Hepatocyte (in vitro differentiated cells): ENCODE results near the gene BARX1. TPM values are rescaled to one million over a fixed set of nuclear protein-coding genes. Genes with fewer than 3 reads are reported as not detected.

Experiments used
- DNase-seq: peaks from one replicate; pipeline ENCODE4 v3.0.0-alpha.2; 2016; ENCODE audit warnings: low spot score
- H2AFZ ChIP-seq: fragments of 200-600 bp; sonication (generic); 2 replicates; pipeline ENCODE4 v1.6.0; 2016; ENCODE audit warnings: antibody characterized with exemption, mild to moderate bottlenecking
- H3K27ac ChIP-seq: fragments of 200-600 bp; sonication (generic); 2 replicates; pipeline ENCODE4 v1.5.1; 2016; ENCODE audit warnings: mild to moderate bottlenecking
- H3K27me3 ChIP-seq: fragments of 200-600 bp; sonication (generic); 2 replicates; pipeline ENCODE4 v1.6.1; 2016
- H3K36me3 ChIP-seq: fragments of 200-600 bp; sonication (generic); replicated peaks from 2 replicates; pipeline ENCODE4 v1.5.1; 2016; ENCODE audit warnings: low read depth; ENCODE audit not compliant: insufficient read depth
- H3K4me1 ChIP-seq: fragments of 200-600 bp; sonication (generic); 2 replicates; pipeline ENCODE4 v1.5.1; 2016; ENCODE audit warnings: mild to moderate bottlenecking, moderate library complexity; ENCODE audit not compliant: insufficient read depth
- H3K4me2 ChIP-seq: fragments of 200-600 bp; sonication (generic); 2 replicates; pipeline ENCODE4 v1.6.0; 2016
- H3K4me3 ChIP-seq: fragments of 200-600 bp; sonication (generic); 2 replicates; pipeline ENCODE4 v1.5.1; 2016; ENCODE audit warnings: mild to moderate bottlenecking
- H3K79me2 ChIP-seq: fragments of 200-600 bp; sonication (generic); 2 replicates; pipeline ENCODE4 v1.6.0; 2017; ENCODE audit warnings: mild to moderate bottlenecking
- H3K9me2 ChIP-seq: fragments of 200-600 bp; sonication (generic); replicated peaks from 2 replicates; pipeline ENCODE4 v1.6.0; 2017; ENCODE audit warnings: mild to moderate bottlenecking; ENCODE audit not compliant: insufficient read depth
- H3K9me3 ChIP-seq: fragments of 200-600 bp; sonication (generic); 2 replicates; pipeline ENCODE4 v1.5.1; 2016; ENCODE audit warnings: low read depth, mild to moderate bottlenecking
- H4K20me1 ChIP-seq: fragments of 200-600 bp; sonication (generic); 2 replicates; pipeline ENCODE4 v1.6.0; 2016; ENCODE audit warnings: mild to moderate bottlenecking; ENCODE audit not compliant: insufficient read depth, poor library complexity, severe bottlenecking
- EZH2 ChIP-seq: fragments of 200-600 bp; sonication (generic); IDR thresholded peaks from 2 replicates; pipeline ENCODE4 v1.6.1; 2016; ENCODE audit warnings: antibody characterized with exemption, mild to moderate bottlenecking, borderline replicate concordance
- EZH2phosphoT487 ChIP-seq: fragments of 200-600 bp; sonication (generic); IDR thresholded peaks from one replicate; pipeline ENCODE4 v1.6.1; 2018; ENCODE audit warnings: antibody characterized with exemption, mild to moderate bottlenecking, low read depth, moderate library complexity; ENCODE audit not compliant: unreplicated experiment, severe bottlenecking
- WGBS: methylation state at CpG from one replicate; pipeline ENCODE4 v1.1.6; 2016; ENCODE audit warnings: low lambda C conversion rate; ENCODE audit errors: missing lambda C conversion rate; 5-methylcytosine and 5-hydroxymethylcytosine counted together
- polyA plus RNA-seq: library from polyadenylated mRNA; unstranded; fragments of >200 nt; fragmentation: Nextera tagmentation; extraction: Ambion mirVana; gene quantifications from 2 replicates; pipeline ENCODE4 v1.2.1, GENCODE V29; 2016
- total RNA-seq: library from RNA; depleted of rRNA; stranded (reverse); fragments of >200 nt; gene quantifications from 2 replicates; pipeline ENCODE4 v1.2.3, GENCODE V29; 2014
- TF ChIP-seq, protein P1 (sequence below): fragments of 200-600 bp; sonication (generic); IDR thresholded peaks from 2 replicates; pipeline ENCODE4 v1.5.1; 2016; ENCODE audit warnings: antibody characterized with exemption, mild to moderate bottlenecking; ENCODE audit not compliant: poor library complexity

BARX1 gene
- total and polyA plus RNA-seq, 2 experiments from 2014 or later: 0.47 to 0.50 TPM

DNA sequence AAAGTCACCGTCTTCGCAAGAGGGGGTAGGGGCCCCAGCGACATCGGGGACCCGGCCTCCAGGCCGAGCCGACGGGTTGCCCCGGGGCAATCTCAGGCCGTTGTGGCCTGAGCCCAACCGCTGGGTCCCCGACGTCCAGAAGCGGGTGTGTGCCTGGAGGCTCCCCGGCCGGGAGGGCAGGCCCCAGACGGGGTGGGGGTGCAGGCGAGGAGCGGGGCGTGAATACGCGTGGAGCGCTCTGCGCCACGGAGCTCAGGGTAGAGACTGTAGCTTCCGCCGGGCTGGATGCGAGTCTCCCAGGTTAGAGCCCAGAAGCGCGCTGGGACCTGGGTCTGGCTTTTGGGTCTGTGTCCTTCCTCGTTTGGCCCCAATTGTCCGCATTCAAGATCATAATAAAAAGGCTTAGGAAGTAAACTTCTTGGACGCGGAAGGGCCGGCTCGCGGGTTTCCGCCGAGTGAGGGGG is 3.5 kb downstream of the BARX1 start:
- Histone ChIP-seq H3K4me2 (peak overlapping the region; percentile 98), H3K36me3 (no peaks in the 10 kb centered on the region), H2AFZ (peak overlapping the region; percentile 86), H3K9me2 (no peaks in the 10 kb centered on the region), H3K27me3 (peaks cover 94% of the 10 kb centered on the region), H3K4me1 (peaks cover 28% of the 10 kb centered on the region), H3K27ac (no peak overlapping the region), H4K20me1 (no peaks in the 10 kb centered on the region), H3K79me2 (no peaks in the 10 kb centered on the region), H3K9me3 (no peaks in the 10 kb centered on the region), H3K4me3 (no peak overlapping the region)
- no peak for DNase-seq
- under 1% methylated on average over 28 of the region's 39 CpGs for WGBS
- TF ChIP-seq EZH2: peak; percentile 99
- TF ChIP-seq, protein P1, sequence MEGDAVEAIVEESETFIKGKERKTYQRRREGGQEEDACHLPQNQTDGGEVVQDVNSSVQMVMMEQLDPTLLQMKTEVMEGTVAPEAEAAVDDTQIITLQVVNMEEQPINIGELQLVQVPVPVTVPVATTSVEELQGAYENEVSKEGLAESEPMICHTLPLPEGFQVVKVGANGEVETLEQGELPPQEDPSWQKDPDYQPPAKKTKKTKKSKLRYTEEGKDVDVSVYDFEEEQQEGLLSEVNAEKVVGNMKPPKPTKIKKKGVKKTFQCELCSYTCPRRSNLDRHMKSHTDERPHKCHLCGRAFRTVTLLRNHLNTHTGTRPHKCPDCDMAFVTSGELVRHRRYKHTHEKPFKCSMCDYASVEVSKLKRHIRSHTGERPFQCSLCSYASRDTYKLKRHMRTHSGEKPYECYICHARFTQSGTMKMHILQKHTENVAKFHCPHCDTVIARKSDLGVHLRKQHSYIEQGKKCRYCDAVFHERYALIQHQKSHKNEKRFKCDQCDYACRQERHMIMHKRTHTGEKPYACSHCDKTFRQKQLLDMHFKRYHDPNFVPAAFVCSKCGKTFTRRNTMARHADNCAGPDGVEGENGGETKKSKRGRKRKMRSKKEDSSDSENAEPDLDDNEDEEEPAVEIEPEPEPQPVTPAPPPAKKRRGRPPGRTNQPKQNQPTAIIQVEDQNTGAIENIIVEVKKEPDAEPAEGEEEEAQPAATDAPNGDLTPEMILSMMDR: no peak
- no peak for TF ChIP-seq EZH2phosphoT487

DNA sequence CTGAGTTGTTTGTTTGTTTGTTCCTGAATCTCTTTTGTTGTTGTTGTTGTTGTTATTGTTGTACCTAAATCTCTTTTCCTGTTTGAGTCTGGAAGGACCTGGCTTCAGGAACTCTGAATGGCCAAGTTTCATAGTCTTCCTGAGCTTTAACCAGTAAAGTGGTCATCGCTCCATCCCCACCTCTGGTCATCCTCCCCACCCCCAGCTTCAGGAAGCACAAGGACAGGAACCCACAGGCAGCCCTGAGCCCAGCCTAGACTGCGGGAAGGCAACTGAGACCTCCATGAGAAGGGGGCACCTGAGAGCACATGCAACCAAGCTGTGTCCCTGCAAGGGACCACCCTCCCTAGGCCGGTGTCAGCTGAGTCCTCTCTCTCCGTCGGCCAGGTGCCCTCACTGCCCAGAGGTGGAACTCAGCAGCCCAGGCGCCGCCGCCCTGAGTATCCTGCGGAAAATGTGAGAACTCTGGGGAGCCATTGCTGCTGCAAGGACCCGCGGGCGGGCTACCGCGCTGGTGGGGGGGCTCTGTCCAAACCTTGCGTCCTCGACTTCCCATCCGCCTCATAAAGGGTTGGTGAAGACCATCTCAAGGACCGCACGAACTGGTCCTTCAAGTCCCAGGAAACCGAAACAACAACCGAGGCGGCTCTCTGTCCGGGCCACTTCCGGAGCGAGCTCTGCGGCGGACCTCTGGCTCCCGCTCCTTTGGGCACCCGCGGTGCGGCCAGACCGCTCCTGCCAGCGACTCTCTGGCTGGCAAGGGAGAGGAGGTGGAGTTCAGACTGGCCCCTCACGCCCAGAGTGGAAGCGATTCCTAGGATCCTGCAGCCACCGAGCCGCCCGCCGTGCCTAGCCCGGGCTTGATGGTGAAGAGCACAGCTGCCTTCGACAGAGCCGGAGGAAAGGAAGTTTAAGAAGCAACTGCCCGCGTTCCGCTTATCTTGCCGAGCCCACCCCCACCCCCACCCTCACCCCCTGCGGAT is 4.2 kb downstream of the BARX1 start:
- peaks cover 28% of the 10 kb centered on the region for H3K4me1 ChIP-seq
- no peaks in the 10 kb centered on the region for H3K36me3 ChIP-seq
- peak; percentile 54 for DNase-seq
- H3K9me3 ChIP-seq: no peaks in the 10 kb centered on the region
- no peak overlapping the region for H3K27ac ChIP-seq
- TF ChIP-seq EZH2phosphoT487 (peak; percentile 95), EZH2 (peak; percentile 95)
- TF ChIP-seq, protein P1: no peak
- peak overlapping the region; percentile 98 for H3K4me2 ChIP-seq
- 2% methylated on average over 40 of the region's 47 CpGs for WGBS
- H3K79me2 ChIP-seq: no peaks in the 10 kb centered on the region
- no peaks in the 10 kb centered on the region for H3K9me2 ChIP-seq
- H3K4me3 ChIP-seq: peak overlapping the region; percentile 38
- no peaks in the 10 kb centered on the region for H4K20me1 ChIP-seq
- peak overlapping the region; percentile 86 for H2AFZ ChIP-seq
- peaks cover 94% of the 10 kb centered on the region for H3K27me3 ChIP-seq

DNA sequence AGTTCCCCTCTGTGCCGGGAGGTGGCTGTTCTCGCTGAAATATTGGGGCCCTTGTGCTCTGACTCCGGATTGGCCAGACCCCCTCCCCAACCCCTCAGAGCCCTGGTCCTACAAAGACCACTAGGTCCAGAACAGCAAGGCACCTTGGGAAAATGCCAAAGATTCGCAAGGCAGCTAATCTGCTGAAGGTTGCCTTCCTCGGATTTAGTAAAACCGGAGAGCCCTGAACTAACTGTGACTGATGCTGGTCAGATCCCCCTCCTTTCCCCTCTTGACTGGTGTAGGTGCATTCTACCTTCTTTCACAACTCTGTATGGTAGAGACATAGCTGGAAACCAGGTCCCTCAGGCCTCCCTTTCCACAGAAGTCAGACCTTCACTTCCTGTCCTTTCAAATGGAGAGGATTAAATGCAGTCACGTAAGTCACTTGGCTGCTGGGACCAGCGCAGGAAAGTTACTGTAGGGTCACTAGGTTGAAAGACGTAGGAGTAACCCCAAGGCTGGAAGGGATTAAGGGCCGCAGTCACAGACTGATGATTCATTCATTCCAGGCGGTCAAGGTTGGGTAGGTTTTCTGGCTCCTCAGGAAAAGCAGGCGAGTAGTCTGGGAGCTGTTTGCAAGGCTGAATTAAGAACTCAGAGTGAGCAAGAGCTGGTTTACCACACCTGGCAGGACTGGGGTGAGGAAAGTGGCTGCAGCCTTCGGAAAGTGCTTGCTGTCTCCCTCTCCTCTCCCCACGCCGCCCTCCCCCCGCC is 5.3 kb downstream of the BARX1 start:
- Histone ChIP-seq H3K4me2 (no peak overlapping the region), H3K27me3 (peaks cover 99% of the 10 kb centered on the region), H4K20me1 (no peaks in the 10 kb centered on the region), H3K9me3 (no peaks in the 10 kb centered on the region), H3K27ac (no peak overlapping the region), H3K4me1 (peaks cover 28% of the 10 kb centered on the region), H3K79me2 (no peaks in the 10 kb centered on the region), H3K36me3 (no peaks in the 10 kb centered on the region), H2AFZ (no peak overlapping the region), H3K9me2 (no peaks in the 10 kb centered on the region), H3K4me3 (no peak overlapping the region)
- 9% methylated on average over 14 of the region's 16 CpGs for WGBS
- TF ChIP-seq EZH2phosphoT487 (no peak), EZH2 (peak; percentile 12)
- TF ChIP-seq, protein P1: no peak
- no peak for DNase-seq
